HG02798 (cell line): ENCODE data around the gene RILP.

Source experiments
- ATAC-seq: cut with Tn5 transposase; IDR thresholded peaks from one replicate; pipeline ENCODE4 v1.9.1; 2021; ENCODE audit warnings: mild to moderate bottlenecking; ENCODE audit not compliant: unreplicated experiment, poor library complexity

RILP gene

GRCh38 chr17:1605681-1606351 is 43.9 kb downstream of the RILP start:
- no peak for ATAC-seq

- no peak for ATAC-seq
These were observed 44.7 kb downstream of the RILP start for GRCh38 chr17:1604831-1605528.

- no peak for ATAC-seq
These were observed 48.1 kb downstream of the RILP start for GRCh38 chr17:1601571-1601970.

GRCh38 chr17:1598399-1599095 is 51.1 kb downstream of the RILP start:
- no peak for ATAC-seq

- ATAC-seq = no peak
These were observed 51.8 kb downstream of the RILP start for GRCh38 chr17:1597861-1598342.
